Prostate gland (tissue), 2 donors: ENCODE data around the gene TGFB2.

Experiments
- CTCF ChIP-seq, 4 experiments: fragments of 200-600 bp in 2 of 4; fragments of 450-650 bp in 2 of 4; sonication (generic) in 2 of 4; IDR thresholded peaks; 1 replicate in 3 of 4; 2 replicates in 1 of 4; pipeline ENCODE4 v1.5.1; 2016 to 2019; ENCODE audit warnings: antibody characterized with exemption in 4 of 4, mild to moderate bottlenecking in 2 of 4, moderate library complexity in 2 of 4
- POLR2A ChIP-seq: fragments of 450-650 bp; IDR thresholded peaks from one replicate; pipeline ENCODE4 v1.6.1; 2016; ENCODE audit warnings: antibody characterized with exemption, mild to moderate bottlenecking
- POLR2AphosphoS5 ChIP-seq: sonication (generic); formaldehyde crosslinking; IDR thresholded peaks from one replicate; pipeline ENCODE4 v1.6.1; 2017; ENCODE audit warnings: antibody characterized with exemption

- TF ChIP-seq POLR2A: no peak
- TF ChIP-seq CTCF (IDR thresholded peaks at IDR 0.05): no peak
- TF ChIP-seq POLR2AphosphoS5: no peak
Measured at GRCh38 chr1:218462587-218462986, 117.5 kb downstream of the TGFB2 start.
